Measurements from ENCODE around the gene SUCLG1.
A peak's percentile ranks its signal among the peaks of the same experiment; 100 is the strongest.
"Not testable (repeated sequence)": the region's sequence is repeated elsewhere in the genome, so short reads cannot be mapped to it uniquely, and the experiment has no call there.

Gene SUCLG1

GRCh38 chr2:84459018-84459943 lies at the start of gene SUCLG1:
TSS of gene SUCLG1 (minus strand) at chr2:84459280. CDS start at chr2:84459269, 11 bp downstream.
- peak; percentile 98 for DNase-seq

GRCh38 chr2:84498150-84498799 lies 39.2 kb upstream of the SUCLG1 start:
- no peak for DNase-seq

- DNase-seq, result no peak
Measured at GRCh38 chr2:84497285-84497684, 38.2 kb upstream of the SUCLG1 start.

- no peak for DNase-seq
Measured at GRCh38 chr2:84496386-84496785, 37.3 kb upstream of the SUCLG1 start.

GRCh38 chr2:84495539-84496146 lies 36.6 kb upstream of the SUCLG1 start:
- peak; percentile 47 for DNase-seq

- no peak for DNase-seq
Measured at GRCh38 chr2:84494070-84494469, 35.0 kb upstream of the SUCLG1 start.

- DNase-seq, result no peak
Measured at GRCh38 chr2:84493514-84493913, 34.4 kb upstream of the SUCLG1 start.

- no peak for DNase-seq
Measured at GRCh38 chr2:84492571-84492970, 33.5 kb upstream of the SUCLG1 start.

- DNase-seq, result no peak
Measured at GRCh38 chr2:84491741-84492140, 32.7 kb upstream of the SUCLG1 start.

- no peak for DNase-seq
Measured at GRCh38 chr2:84491256-84491655, 32.2 kb upstream of the SUCLG1 start.

GRCh38 chr2:84487298-84487996 lies 28.4 kb upstream of the SUCLG1 start:
- no peak for DNase-seq

GRCh38 chr2:84486441-84487115 lies 27.5 kb upstream of the SUCLG1 start:
- DNase-seq, result no peak

GRCh38 chr2:84483320-84483719 lies 24.2 kb upstream of the SUCLG1 start:
- no peak for DNase-seq

- no peak for DNase-seq
Measured at GRCh38 chr2:84482603-84483002, 23.5 kb upstream of the SUCLG1 start.

GRCh38 chr2:84481702-84482101 lies 22.6 kb upstream of the SUCLG1 start:
- no peak for DNase-seq

- DNase-seq, result no peak
Measured at GRCh38 chr2:84478867-84479266, 19.8 kb upstream of the SUCLG1 start.

- DNase-seq, result no peak
Measured at GRCh38 chr2:84477886-84478285, 18.8 kb upstream of the SUCLG1 start.

GRCh38 chr2:84474176-84474575 lies 15.1 kb upstream of the SUCLG1 start:
- no peak for DNase-seq

GRCh38 chr2:84472856-84473565 lies 13.9 kb upstream of the SUCLG1 start:
- DNase-seq, result no peak

- DNase-seq, result not testable (repeated sequence)
Measured at GRCh38 chr2:84472423-84472822, 13.3 kb upstream of the SUCLG1 start.

- no peak for DNase-seq
Measured at GRCh38 chr2:84467389-84467788, 8.3 kb upstream of the SUCLG1 start.

- no peak for DNase-seq
Measured at GRCh38 chr2:84461310-84461709, 2.2 kb upstream of the SUCLG1 start.

All from retina (tissue), 1 donor.